ENCODE results near the gene MAG.

MAG gene

DNA sequence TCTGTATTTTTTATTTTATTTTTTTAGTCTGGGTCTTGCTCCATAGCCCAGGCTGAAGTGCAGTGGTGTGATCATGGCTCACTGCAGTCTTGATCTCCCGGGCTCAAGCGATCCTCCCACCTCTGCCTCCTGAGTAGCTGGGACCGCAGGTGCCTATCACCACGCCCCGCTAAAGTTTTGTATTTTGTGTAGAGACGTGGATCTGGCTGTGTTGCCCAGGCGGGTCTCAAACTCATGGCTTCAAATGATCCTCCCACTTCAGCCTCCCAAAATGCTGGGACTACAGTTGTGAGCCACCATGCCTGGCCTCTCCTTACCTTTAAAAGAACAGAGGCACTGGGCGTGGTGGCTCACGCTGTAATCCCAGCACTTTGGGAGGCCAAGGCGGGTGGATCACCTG is 4.2 kb upstream of the MAG start:
- Histone ChIP-seq H3K4me2 (ENCODE audit: low read length) (no peak overlapping the region), H3K9ac (ENCODE audit: low read depth, low read length) (no peak overlapping the region), H3K4me3 (ENCODE audit: low read length) (no peak overlapping the region)

DNA sequence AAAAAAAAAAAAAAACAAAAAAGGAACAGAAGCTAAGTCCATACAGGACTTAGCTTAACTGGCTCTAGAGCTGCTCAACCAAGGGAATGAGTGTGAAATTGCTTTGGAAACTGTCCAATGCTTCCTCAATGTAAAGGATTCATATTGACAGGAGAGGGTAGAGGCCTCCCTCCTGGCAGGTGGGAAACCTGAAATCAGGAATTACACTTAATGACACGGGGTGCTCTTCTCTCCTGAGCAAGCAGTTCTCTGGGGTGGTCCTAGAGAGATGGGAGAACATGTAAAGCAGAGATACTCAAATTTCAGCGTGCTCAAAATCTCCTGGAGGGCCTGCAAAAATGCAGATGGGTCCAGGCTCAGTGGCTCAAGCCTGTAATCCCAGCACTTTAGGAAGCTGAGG is 3.6 kb upstream of the MAG start:
- H3K9ac ChIP-seq (ENCODE audit: low read depth, low read length), result no peak overlapping the region
- H3K36me3 ChIP-seq (ENCODE audit: insufficient read depth, low read length), result no peaks in the 10 kb centered on the region
- H3K27me3 ChIP-seq (ENCODE audit: control insufficient read depth, insufficient read depth, low read length), result peaks cover 48% of the 10 kb centered on the region
- H3K4me3 ChIP-seq (ENCODE audit: low read length), result no peak overlapping the region
- H3K9me3 ChIP-seq (replicated peaks; ENCODE audit: low read length), result no peaks in the 10 kb centered on the region
- H3K4me1 ChIP-seq (ENCODE audit: control insufficient read depth, insufficient read depth, low read length), result no peaks in the 10 kb centered on the region
- H3K4me2 ChIP-seq (ENCODE audit: low read length), result no peak overlapping the region

More for the DNA sequence above, 4.2 kb upstream of the MAG start:
- no peaks in the 10 kb centered on the region for H3K36me3 ChIP-seq (ENCODE audit: insufficient read depth, low read length)
- no peaks in the 10 kb centered on the region for H3K4me1 ChIP-seq (ENCODE audit: control insufficient read depth, insufficient read depth, low read length)
- no peaks in the 10 kb centered on the region for H3K9me3 ChIP-seq (replicated peaks; ENCODE audit: low read length)
- H3K27me3 ChIP-seq (ENCODE audit: control insufficient read depth, insufficient read depth, low read length), result peaks cover 47% of the 10 kb centered on the region

DNA sequence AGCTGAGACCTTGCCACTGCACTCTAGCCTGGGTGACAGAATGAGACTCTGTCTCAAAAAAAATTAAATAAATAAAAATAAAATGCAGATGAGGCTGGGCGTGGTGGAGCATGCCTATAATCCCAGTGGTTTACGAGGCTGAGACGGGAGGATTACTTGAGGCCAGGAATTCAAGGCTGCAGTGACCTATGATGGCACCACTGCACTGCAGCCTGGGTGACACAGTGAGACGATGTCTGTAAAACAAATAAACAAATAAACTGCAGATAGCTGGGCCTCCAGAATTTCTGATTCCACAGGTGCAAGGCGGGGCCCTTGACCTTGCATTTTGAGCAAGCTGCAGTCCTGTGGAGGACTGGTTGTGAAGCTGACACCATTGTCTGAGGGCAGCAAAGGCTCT is 3.1 kb upstream of the MAG start:
- H3K4me3 ChIP-seq (ENCODE audit: low read length), result no peak overlapping the region
- peaks cover 51% of the 10 kb centered on the region for H3K27me3 ChIP-seq (ENCODE audit: control insufficient read depth, insufficient read depth, low read length)
- no peak overlapping the region for H3K9ac ChIP-seq (ENCODE audit: low read depth, low read length)
- H3K4me1 ChIP-seq (ENCODE audit: control insufficient read depth, insufficient read depth, low read length), result no peaks in the 10 kb centered on the region
- no peaks in the 10 kb centered on the region for H3K36me3 ChIP-seq (ENCODE audit: insufficient read depth, low read length)
- H3K4me2 ChIP-seq (ENCODE audit: low read length), result no peak overlapping the region
- H3K9me3 ChIP-seq (replicated peaks; ENCODE audit: low read length), result no peaks in the 10 kb centered on the region

DNA sequence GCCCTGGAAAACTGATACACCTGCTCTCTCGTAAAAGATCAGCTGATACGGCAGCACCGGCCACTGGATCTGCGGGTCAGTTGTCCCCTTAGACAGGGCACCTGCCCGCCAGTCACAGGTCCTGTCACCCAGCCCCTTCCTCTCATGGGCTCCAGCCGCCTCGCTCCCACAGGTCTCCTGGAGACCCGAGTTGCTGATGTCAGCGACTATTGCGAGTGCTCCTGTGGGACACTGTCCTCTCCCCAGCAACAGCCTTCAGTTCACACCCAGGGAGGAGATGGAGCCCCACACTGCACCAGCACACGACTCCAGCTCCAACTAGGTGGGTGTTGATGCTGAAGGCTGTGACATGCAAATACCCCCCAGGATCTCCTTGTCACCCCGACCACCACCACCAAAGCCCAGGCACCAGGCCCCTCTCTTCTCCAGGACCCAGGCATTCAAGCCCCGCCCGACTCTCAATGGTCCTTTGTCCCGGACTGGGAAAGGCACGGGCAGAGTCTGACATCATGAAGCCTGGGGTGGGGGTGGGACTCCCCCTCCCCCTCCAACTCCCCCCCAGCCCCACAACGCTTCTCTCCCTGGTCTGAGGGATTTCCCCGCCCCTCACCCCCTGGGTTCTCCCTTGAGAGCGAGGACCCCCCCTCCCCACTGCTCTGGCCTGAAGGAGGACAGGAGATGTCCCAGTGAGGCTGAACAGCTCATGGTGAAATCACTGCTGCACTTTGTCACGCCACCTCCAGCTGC is 1.4 kb upstream of the MAG start:
- Histone ChIP-seq H3K4me3 (ENCODE audit: low read length) (no peak overlapping the region), H3K9me3 (replicated peaks; ENCODE audit: low read length) (no peaks in the 10 kb centered on the region), H3K4me2 (ENCODE audit: low read length) (no peak overlapping the region), H3K4me1 (ENCODE audit: control insufficient read depth, insufficient read depth, low read length) (no peaks in the 10 kb centered on the region), H3K27me3 (ENCODE audit: control insufficient read depth, insufficient read depth, low read length) (peaks cover 51% of the 10 kb centered on the region), H3K9ac (ENCODE audit: low read depth, low read length) (no peak overlapping the region), H3K36me3 (ENCODE audit: insufficient read depth, low read length) (no peaks in the 10 kb centered on the region)

- Histone ChIP-seq H3K4me3 (ENCODE audit: low read length) (no peak overlapping the region), H3K4me2 (ENCODE audit: low read length) (no peak overlapping the region), H3K4me1 (ENCODE audit: control insufficient read depth, insufficient read depth, low read length) (no peaks in the 10 kb centered on the region), H3K27me3 (ENCODE audit: control insufficient read depth, insufficient read depth, low read length) (peaks cover 58% of the 10 kb centered on the region), H3K9ac (ENCODE audit: low read depth, low read length) (no peak overlapping the region), H3K36me3 (ENCODE audit: insufficient read depth, low read length) (no peaks in the 10 kb centered on the region), H3K9me3 (replicated peaks; ENCODE audit: low read length) (no peaks in the 10 kb centered on the region)
Measured at GRCh38 chr19:35291259-35291658, 702 bp upstream of the MAG start.

GRCh38 chr19:35292421-35293362 is 731 bp downstream of the MAG start:
- Histone ChIP-seq H3K4me3 (ENCODE audit: low read length) (no peak overlapping the region), H3K9ac (ENCODE audit: low read depth, low read length) (no peak overlapping the region), H3K36me3 (ENCODE audit: insufficient read depth, low read length) (no peaks in the 10 kb centered on the region), H3K9me3 (replicated peaks; ENCODE audit: low read length) (no peaks in the 10 kb centered on the region), H3K4me2 (ENCODE audit: low read length) (no peak overlapping the region), H3K4me1 (ENCODE audit: control insufficient read depth, insufficient read depth, low read length) (no peaks in the 10 kb centered on the region), H3K27me3 (ENCODE audit: control insufficient read depth, insufficient read depth, low read length) (peaks cover 56% of the 10 kb centered on the region)

GRCh38 chr19:35293363-35293739 is 1.4 kb downstream of the MAG start:
- Histone ChIP-seq H3K9me3 (replicated peaks; ENCODE audit: low read length) (no peaks in the 10 kb centered on the region), H3K36me3 (ENCODE audit: insufficient read depth, low read length) (no peaks in the 10 kb centered on the region), H3K4me1 (ENCODE audit: control insufficient read depth, insufficient read depth, low read length) (no peaks in the 10 kb centered on the region), H3K9ac (ENCODE audit: low read depth, low read length) (no peak overlapping the region), H3K4me3 (ENCODE audit: low read length) (no peak overlapping the region), H3K4me2 (ENCODE audit: low read length) (no peak overlapping the region), H3K27me3 (ENCODE audit: control insufficient read depth, insufficient read depth, low read length) (peaks cover 56% of the 10 kb centered on the region)

DNA sequence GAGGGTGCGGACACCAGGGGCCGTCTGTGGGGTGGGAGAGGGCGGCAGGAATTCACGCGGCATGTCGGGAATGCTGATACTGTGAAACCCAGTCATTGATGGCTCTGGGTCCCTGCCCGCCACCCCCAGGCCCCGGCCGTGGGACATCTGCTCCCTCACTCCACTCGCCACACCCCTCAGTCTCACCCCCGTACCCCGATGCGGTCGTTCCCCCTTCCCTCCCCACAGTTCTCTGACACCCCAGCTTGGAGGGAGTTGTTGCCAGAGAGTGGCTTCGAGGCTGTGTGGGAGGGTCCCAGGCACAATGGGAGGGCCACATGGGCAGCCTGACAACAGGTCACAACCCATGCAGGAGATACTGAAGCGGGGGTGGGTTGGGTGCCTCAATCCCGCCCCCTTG is 1.8 kb downstream of the MAG start:
- Histone ChIP-seq H3K27me3 (ENCODE audit: control insufficient read depth, insufficient read depth, low read length) (peaks cover 56% of the 10 kb centered on the region), H3K4me3 (ENCODE audit: low read length) (no peak overlapping the region), H3K9ac (ENCODE audit: low read depth, low read length) (no peak overlapping the region)

GRCh38 chr19:35294328-35294727 is 2.4 kb downstream of the MAG start:
- H3K4me3 ChIP-seq (ENCODE audit: low read length), result no peak overlapping the region
- H3K9ac ChIP-seq (ENCODE audit: low read depth, low read length), result no peak overlapping the region
- peaks cover 56% of the 10 kb centered on the region for H3K27me3 ChIP-seq (ENCODE audit: control insufficient read depth, insufficient read depth, low read length)
- no peaks in the 10 kb centered on the region for H3K9me3 ChIP-seq (replicated peaks; ENCODE audit: low read length)
- no peaks in the 10 kb centered on the region for H3K4me1 ChIP-seq (ENCODE audit: control insufficient read depth, insufficient read depth, low read length)
- no peak overlapping the region for H3K4me2 ChIP-seq (ENCODE audit: low read length)
- no peaks in the 10 kb centered on the region for H3K36me3 ChIP-seq (ENCODE audit: insufficient read depth, low read length)

More for the DNA sequence above, 1.8 kb downstream of the MAG start:
- Histone ChIP-seq H3K4me2 (ENCODE audit: low read length) (no peak overlapping the region), H3K4me1 (ENCODE audit: control insufficient read depth, insufficient read depth, low read length) (no peaks in the 10 kb centered on the region), H3K9me3 (replicated peaks; ENCODE audit: low read length) (no peaks in the 10 kb centered on the region), H3K36me3 (ENCODE audit: insufficient read depth, low read length) (no peaks in the 10 kb centered on the region)

- peaks cover 55% of the 10 kb centered on the region for H3K27me3 ChIP-seq (ENCODE audit: control insufficient read depth, insufficient read depth, low read length)
- H3K36me3 ChIP-seq (ENCODE audit: insufficient read depth, low read length), result no peaks in the 10 kb centered on the region
- no peak overlapping the region for H3K9ac ChIP-seq (ENCODE audit: low read depth, low read length)
- H3K4me1 ChIP-seq (ENCODE audit: control insufficient read depth, insufficient read depth, low read length), result no peaks in the 10 kb centered on the region
- no peaks in the 10 kb centered on the region for H3K9me3 ChIP-seq (replicated peaks; ENCODE audit: low read length)
- no peak overlapping the region for H3K4me2 ChIP-seq (ENCODE audit: low read length)
- no peak overlapping the region for H3K4me3 ChIP-seq (ENCODE audit: low read length)
Measured at GRCh38 chr19:35294859-35295791, 3.2 kb downstream of the MAG start.

All from skeletal muscle satellite cell (primary cell).